Central memory CD8-positive, alpha-beta T cell (primary cell): Measurements from ENCODE around the gene NUP85.
"Not testable (repeated sequence)": the region's sequence is repeated elsewhere in the genome, so short reads cannot be mapped to it uniquely, and the experiment has no call there.

Experiments
- ATAC-seq: fragments of 150-1000 bp; cut with Tn5 transposase; replicated peaks from 2 replicates; pipeline ENCODE4 v1.10.0; 2022; ENCODE audit warnings: mild to moderate bottlenecking, moderate FRiP score, moderate number of reproducible peaks; ENCODE audit not compliant: poor library complexity, severe bottlenecking; ENCODE audit errors: extremely low read depth
- DNase-seq, 2 donors: peaks; one replicate each; pipeline ENCODE4 v3.0.0; 2021; ENCODE audit warnings: low spot score in 2 of 2
- H3K27ac Mint-ChIP-seq: one replicate; pipeline ENCODE4 v1.8.0; 2022; ENCODE audit warnings: low read depth, mild to moderate bottlenecking, moderate library complexity, mixed read lengths
- H3K27me3 Mint-ChIP-seq: one replicate; pipeline ENCODE4 v1.8.0; 2022; ENCODE audit warnings: mixed read lengths
- H3K36me3 Mint-ChIP-seq: one replicate; pipeline ENCODE4 v1.8.0; 2022; ENCODE audit warnings: mild to moderate bottlenecking, moderate library complexity, mixed read lengths; ENCODE audit not compliant: insufficient read depth
- H3K4me1 Mint-ChIP-seq: one replicate; pipeline ENCODE4 v1.8.0; 2022; ENCODE audit warnings: mixed read lengths
- H3K4me3 Mint-ChIP-seq: one replicate; pipeline ENCODE4 v1.8.0; 2022; ENCODE audit warnings: mild to moderate bottlenecking, moderate library complexity, mixed read lengths
- H3K9me3 Mint-ChIP-seq: one replicate; pipeline ENCODE4 v1.8.0; 2022; ENCODE audit warnings: mixed read lengths

Gene NUP85

GRCh38 chr17:75205037-75205792 is at the start of gene NUP85:
TSS of gene NUP85 (plus strand) at chr17:75205679. CDS start at chr17:75205762, 83 bp downstream.
- ATAC-seq: peak; percentile 81
- Mint-ChIP-seq H3K27me3 (no peaks in the 10 kb centered on the region), H3K4me3 (peak within 1 kb of the TSS; percentile 93), H3K27ac (peak within 1 kb of the TSS; percentile 95), H3K9me3 (no peaks in the 10 kb centered on the region), H3K36me3 (peaks cover 28% of the 10 kb centered on the region), H3K4me1 (peaks cover 24% of the 10 kb centered on the region)
- peak; percentile 84 to 85 for DNase-seq

- not testable (repeated sequence) for H3K27ac Mint-ChIP-seq, H3K9me3 Mint-ChIP-seq, H3K4me3 Mint-ChIP-seq, DNase-seq, H3K27me3 Mint-ChIP-seq, ATAC-seq
- peaks cover 14% of the 10 kb centered on the region for H3K36me3 Mint-ChIP-seq
- peaks cover 12% of the 10 kb centered on the region for H3K4me1 Mint-ChIP-seq
These were observed 47.0 kb upstream of the NUP85 start for GRCh38 chr17:75158480-75158879.

DNA sequence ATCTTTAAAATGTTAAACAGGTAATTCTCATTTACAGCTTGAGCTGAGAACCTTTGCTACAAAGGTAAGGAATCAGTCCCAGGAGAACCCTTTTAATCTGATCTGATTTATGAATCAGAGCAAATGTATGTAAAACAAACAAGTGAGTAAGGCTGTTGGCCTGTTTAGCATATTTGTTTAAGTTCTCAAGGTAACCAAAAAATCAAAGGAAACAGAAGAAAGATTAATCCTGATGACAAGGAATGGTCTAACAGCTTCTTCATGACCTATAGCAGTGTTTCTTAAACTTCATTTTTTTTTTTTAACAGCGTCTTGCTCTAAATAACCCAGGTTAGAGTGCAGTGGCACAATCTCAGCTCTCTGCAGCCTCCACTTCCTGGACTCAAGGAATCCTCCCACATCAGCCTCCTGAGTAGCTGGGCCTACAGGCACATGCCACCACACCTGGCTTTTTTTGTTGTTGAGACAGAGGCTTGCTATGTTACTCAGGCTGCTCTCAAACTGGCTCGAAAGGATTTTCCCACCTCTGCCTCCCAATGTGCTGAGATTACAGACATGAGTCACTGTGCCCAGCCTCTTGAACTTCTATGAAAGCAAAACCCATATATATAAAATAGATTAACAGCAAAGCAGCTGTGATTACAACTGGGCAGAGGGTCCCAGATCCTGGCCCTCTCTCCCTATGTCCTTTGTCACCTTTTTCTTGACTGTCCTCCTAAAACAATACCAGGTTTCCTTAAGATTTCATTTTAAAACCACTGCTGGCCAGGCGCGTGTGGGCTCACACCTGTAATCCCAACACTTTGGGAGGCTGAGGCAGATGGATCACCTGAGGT is 46.1 kb upstream of the NUP85 start:
- DNase-seq (no peak), ATAC-seq (no peak)
- H3K36me3 Mint-ChIP-seq: peaks cover 13% of the 10 kb centered on the region
- H3K27ac Mint-ChIP-seq: no peak overlapping the region
- no peaks in the 10 kb centered on the region for H3K27me3 Mint-ChIP-seq
- H3K4me3 Mint-ChIP-seq: no peak overlapping the region
- peaks cover 6% of the 10 kb centered on the region for H3K4me1 Mint-ChIP-seq
- no peaks in the 10 kb centered on the region for H3K9me3 Mint-ChIP-seq

- DNase-seq (no peak), ATAC-seq (no peak)
- Mint-ChIP-seq H3K4me3 (no peak overlapping the region), H3K27ac (no peak overlapping the region), H3K27me3 (no peaks in the 10 kb centered on the region), H3K9me3 (no peaks in the 10 kb centered on the region), H3K36me3 (peaks cover 10% of the 10 kb centered on the region), H3K4me1 (no peaks in the 10 kb centered on the region)
These were observed 45.3 kb upstream of the NUP85 start for GRCh38 chr17:75160211-75160610.

DNA sequence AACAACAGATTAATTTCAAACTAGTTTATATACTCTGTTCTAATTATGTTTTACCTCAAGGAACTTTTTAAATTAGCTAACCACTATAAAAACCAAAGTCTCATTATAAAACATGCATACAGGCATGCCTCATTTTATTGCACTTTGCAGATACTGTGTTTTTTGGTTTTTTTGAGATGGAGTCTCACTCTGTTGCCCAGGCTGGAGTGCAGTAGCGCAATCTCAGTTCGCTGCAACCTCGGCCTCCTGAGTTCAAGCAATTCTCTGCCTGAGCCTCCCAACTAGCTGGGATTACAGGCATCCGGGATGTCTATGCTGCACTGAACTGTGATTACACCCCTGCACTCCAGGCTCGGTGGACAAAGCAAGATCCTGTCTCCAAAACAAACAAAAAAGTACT is 42.4 kb upstream of the NUP85 start:
- DNase-seq: no peak
- H3K27ac Mint-ChIP-seq: no peak overlapping the region
- no peak for ATAC-seq
- H3K9me3 Mint-ChIP-seq: no peaks in the 10 kb centered on the region
- no peaks in the 10 kb centered on the region for H3K4me1 Mint-ChIP-seq
- H3K27me3 Mint-ChIP-seq: no peaks in the 10 kb centered on the region
- H3K4me3 Mint-ChIP-seq: no peak overlapping the region
- peaks cover 32% of the 10 kb centered on the region for H3K36me3 Mint-ChIP-seq

GRCh38 chr17:75164606-75165005 is 40.9 kb upstream of the NUP85 start:
- peaks cover 45% of the 10 kb centered on the region for H3K36me3 Mint-ChIP-seq
- not testable (repeated sequence) for H3K9me3 Mint-ChIP-seq, DNase-seq, H3K4me1 Mint-ChIP-seq, H3K27me3 Mint-ChIP-seq, H3K27ac Mint-ChIP-seq, ATAC-seq, H3K4me3 Mint-ChIP-seq

DNA sequence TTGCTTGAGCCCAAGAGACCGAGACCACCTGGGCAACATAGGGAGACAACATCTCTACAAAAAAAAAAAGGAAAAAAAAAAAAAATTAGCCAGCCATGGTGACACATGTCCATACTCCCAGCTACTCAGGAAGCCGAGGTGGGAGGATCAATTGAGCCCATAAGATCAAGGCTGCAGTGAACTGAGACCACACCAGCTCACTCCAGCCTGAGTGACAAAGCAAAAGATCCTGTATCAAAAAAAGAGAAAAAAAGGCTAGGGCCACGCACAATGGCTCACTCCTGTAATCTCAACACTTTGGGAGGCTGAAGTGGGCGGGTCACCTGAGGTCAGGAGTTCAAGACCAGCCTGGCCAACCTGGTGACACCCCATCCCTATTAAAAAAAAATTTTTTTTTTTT is 36.5 kb upstream of the NUP85 start:
- H3K27ac Mint-ChIP-seq: no peak overlapping the region

GRCh38 chr17:75173526-75173925 is 32.0 kb upstream of the NUP85 start:
- H3K27ac Mint-ChIP-seq: no peak overlapping the region

More for the DNA sequence above, 36.5 kb upstream of the NUP85 start:
- Mint-ChIP-seq H3K27me3 (no peaks in the 10 kb centered on the region), H3K4me1 (no peaks in the 10 kb centered on the region), H3K36me3 (peaks cover 71% of the 10 kb centered on the region), H3K4me3 (no peak overlapping the region), H3K9me3 (no peaks in the 10 kb centered on the region)
- DNase-seq (no peak), ATAC-seq (no peak)

DNA sequence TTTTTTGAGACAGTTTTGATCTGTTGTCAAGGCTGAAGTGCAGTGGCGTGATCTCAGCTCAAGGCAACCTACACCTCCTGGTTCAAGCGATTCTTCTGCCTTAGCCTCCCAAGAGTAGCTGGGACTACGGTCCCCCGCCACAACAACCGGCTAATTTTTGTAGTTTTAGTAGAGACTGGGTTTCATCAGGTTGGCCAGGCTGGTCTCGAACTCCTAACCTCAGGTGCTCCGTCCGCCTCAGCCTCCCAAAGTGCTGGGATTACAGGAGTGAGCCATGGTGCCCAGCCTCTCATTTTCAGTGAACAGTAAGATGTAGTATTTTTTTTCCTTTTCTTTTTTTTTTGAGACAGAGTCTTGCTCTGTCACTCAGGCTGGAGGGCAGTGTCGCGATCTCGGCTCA is 30.5 kb upstream of the NUP85 start:
- Mint-ChIP-seq H3K4me3 (no peak overlapping the region), H3K27ac (no peak overlapping the region), H3K4me1 (peaks cover 5% of the 10 kb centered on the region), H3K27me3 (no peaks in the 10 kb centered on the region), H3K9me3 (no peaks in the 10 kb centered on the region), H3K36me3 (peaks cover 72% of the 10 kb centered on the region)
- ATAC-seq: no peak
- DNase-seq: no peak

More at GRCh38 chr17:75173526-75173925, 32.0 kb upstream of the NUP85 start:
- no peaks in the 10 kb centered on the region for H3K9me3 Mint-ChIP-seq
- H3K4me1 Mint-ChIP-seq: peaks cover 5% of the 10 kb centered on the region
- no peaks in the 10 kb centered on the region for H3K27me3 Mint-ChIP-seq
- DNase-seq (no peak), ATAC-seq (no peak)
- peaks cover 73% of the 10 kb centered on the region for H3K36me3 Mint-ChIP-seq
- no peak overlapping the region for H3K4me3 Mint-ChIP-seq

DNA sequence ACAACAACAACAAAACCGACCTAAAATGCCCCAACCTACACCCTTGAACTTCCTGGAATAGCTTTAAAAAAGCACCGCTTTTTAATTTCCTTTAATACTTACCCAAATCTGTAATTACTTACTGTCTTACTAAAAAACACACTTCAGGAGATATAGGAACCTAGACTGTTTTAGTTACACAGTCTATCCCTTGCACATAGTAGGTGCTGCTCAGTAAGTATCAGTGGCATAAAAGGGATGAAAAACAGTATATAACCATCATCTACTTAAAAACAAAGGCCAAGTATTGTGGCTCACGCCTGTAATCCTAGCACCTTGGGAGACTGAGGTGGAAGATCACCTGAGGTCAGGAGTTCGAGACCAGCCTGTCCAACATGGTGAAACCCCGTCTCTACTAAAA is 28.9 kb upstream of the NUP85 start:
- H3K4me1 Mint-ChIP-seq: peaks cover 12% of the 10 kb centered on the region
- no peaks in the 10 kb centered on the region for H3K9me3 Mint-ChIP-seq
- no peak for ATAC-seq
- no peak for DNase-seq
- H3K4me3 Mint-ChIP-seq: no peak overlapping the region
- no peak overlapping the region for H3K27ac Mint-ChIP-seq
- peaks cover 71% of the 10 kb centered on the region for H3K36me3 Mint-ChIP-seq
- no peaks in the 10 kb centered on the region for H3K27me3 Mint-ChIP-seq

DNA sequence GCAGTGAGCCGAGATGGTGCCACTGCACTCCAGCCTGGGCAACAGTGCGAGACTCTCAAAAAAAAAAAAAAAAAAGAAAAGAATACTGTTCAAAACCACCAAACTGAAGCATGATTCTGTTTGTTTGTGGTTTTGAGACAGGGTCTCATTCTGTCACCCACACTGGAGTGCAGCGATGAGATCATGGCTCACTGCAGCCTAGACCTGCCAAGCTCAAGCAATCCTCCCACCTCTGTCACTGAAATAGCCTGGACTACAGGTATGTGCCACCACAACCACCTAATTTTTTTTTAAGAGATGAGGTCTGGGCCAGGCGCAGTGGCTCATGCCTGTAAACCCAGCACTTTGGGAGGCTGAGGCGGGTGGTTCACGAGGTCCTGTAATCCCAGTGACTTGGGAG is 27.0 kb upstream of the NUP85 start:
- DNase-seq: no peak
- no peak for ATAC-seq
- Mint-ChIP-seq H3K27ac (no peak overlapping the region), H3K9me3 (no peaks in the 10 kb centered on the region), H3K4me1 (peaks cover 19% of the 10 kb centered on the region), H3K4me3 (no peak overlapping the region), H3K27me3 (no peaks in the 10 kb centered on the region), H3K36me3 (peaks cover 72% of the 10 kb centered on the region)

DNA sequence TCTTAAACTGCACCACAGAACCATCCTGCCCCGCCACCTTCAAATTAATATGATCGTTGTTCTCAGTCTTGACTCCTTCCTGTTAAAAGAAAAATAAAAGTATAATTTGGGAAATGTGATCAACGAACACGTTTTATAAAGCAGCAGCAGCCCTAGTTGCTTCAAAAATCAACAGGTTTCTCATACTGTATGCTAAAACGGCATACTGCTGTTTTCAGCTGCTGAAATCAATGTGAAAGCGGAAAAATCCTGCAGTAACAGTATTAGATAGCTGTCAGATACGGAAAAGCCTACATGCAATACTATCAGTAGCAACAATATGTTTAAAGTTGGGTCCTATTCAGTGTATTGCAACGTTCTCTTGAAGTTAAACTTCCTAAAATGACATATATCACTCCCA is 24.4 kb upstream of the NUP85 start:
- peak overlapping the region; percentile 79 for H3K27ac Mint-ChIP-seq
- H3K4me1 Mint-ChIP-seq: peaks cover 30% of the 10 kb centered on the region
- DNase-seq: no peak
- peaks cover 55% of the 10 kb centered on the region for H3K36me3 Mint-ChIP-seq
- no peaks in the 10 kb centered on the region for H3K9me3 Mint-ChIP-seq
- peak overlapping the region; percentile 83 for H3K4me3 Mint-ChIP-seq
- H3K27me3 Mint-ChIP-seq: no peaks in the 10 kb centered on the region
- ATAC-seq: no peak
